GM23248 (cell line): ENCODE measurements around the gene CCDC80.

Experiments used
- EZH2 ChIP-seq: fragments of 200-600 bp; sonication (generic); IDR thresholded peaks from 2 replicates; pipeline ENCODE4 v1.6.1; 2018; ENCODE audit warnings: antibody characterized with exemption, mild to moderate bottlenecking; ENCODE audit not compliant: insufficient read depth, poor library complexity, severe bottlenecking
- EZH2phosphoT487 ChIP-seq: fragments of 200-600 bp; sonication (generic); IDR thresholded peaks from 2 replicates; pipeline ENCODE4 v1.6.1; 2018; ENCODE audit warnings: antibody characterized with exemption, moderate library complexity, mild to moderate bottlenecking, low read depth; ENCODE audit not compliant: insufficient read depth

- no peak for TF ChIP-seq EZH2phosphoT487
- TF ChIP-seq EZH2 = no peak
These were observed at the start of gene CCDC80 for GRCh38 chr3:112640930-112641801.
